Measurements from ENCODE around the gene CHD5. TPM values are rescaled to one million over a fixed set of nuclear protein-coding genes. Genes with fewer than 3 reads are reported as not detected.

The CHD5 gene
- total and polyA plus RNA-seq, 2 of the 4 experiments (the other 2 are of a cell fraction), result under 0.01 to 0.09 TPM

DNA sequence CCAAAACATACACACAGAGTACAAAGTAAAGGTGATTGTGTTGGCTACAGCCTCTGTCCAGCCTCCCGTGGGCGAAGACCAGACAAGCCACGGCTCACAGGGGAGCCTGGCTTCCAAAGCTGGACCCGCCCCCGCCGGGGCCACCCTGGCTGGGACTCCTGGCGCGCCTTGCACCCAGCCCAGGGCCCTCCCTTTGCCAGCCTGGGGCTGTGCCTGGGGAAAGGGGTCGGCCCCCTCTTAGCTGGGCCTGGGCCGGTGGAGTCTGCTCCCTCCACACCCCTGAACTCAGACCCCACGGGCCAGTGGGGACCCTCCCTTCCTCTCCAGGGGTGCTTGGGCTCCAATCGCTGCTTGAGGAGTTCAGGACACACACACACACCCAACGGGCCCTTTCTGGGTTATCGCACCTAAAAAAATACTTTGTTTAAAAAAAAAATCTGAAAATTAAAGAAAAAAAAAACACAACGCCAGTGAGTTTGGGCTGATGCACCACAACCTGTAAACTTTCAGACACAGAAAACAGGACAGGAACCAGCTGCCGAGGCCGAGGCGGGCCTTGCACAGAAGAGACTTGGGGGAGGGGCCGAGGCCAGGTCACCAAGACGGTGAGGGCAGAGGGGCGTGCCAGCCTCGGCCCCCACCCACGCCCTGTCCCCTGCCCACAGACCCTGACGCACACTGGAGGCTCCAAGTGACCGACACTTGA lies 78.1 kb downstream of the CHD5 start:
- H4K91ac ChIP-seq (ENCODE audit: insufficient read depth, low read depth, low read length), result no peak overlapping the region
- ChIA-PET CTCF (no interaction called here), POLR2A (ENCODE audit: unreplicated experiment) (no interaction called here)
- H3K18ac ChIP-seq (ENCODE audit: low read depth, low read length), result no peak overlapping the region
- H2BK5ac ChIP-seq (ENCODE audit: low read depth, low read length, poor library complexity, severe bottlenecking), result no peak overlapping the region
- H3K79me1 ChIP-seq (ENCODE audit: low read depth in 1 of 2, low read length in 2 of 2), result no peaks in the 10 kb centered on the region
- no peaks in the 10 kb centered on the region for H3K36me3 ChIP-seq (ENCODE audit: control insufficient read depth, insufficient read depth, low read length)
- ATAC-seq (ENCODE audit: low read depth) (no peak), DNase-seq (no peak)
- H3K56ac ChIP-seq (ENCODE audit: extremely low read depth, insufficient read depth, low read length), result no peak overlapping the region
- intact Hi-C loops (cut with micrococcal nuclease), result loop anchor here (2.0 kb wide), 1 partner anchor 85 kb away; no protein-coding TSS in a partner anchor
- no peak overlapping the region for H4K8ac ChIP-seq (ENCODE audit: low read depth in 2 of 2, low read length in 2 of 2)
- no peak overlapping the region for H2AFZ ChIP-seq (replicated peaks; ENCODE audit: low read length, poor library complexity)
- peaks cover 31% of the 10 kb centered on the region; the same call in 1 of the 2 replicates for H3K27me3 ChIP-seq (ENCODE audit: control insufficient read depth, insufficient read depth, low read length)
- 20% methylated on average over 3 of the region's 25 CpGs; no CpG with 5 or more reads in 1 of the 2 experiments for WGBS, 2 experiments (ENCODE audit: extremely low coverage in 2 of 2, insufficient read length in 1 of 2)
- H4K5ac ChIP-seq (ENCODE audit: low read depth, low read length), result no peak overlapping the region
- H3K27ac ChIP-seq (ENCODE audit: insufficient read depth, low read length), result no peak overlapping the region
- dilution Hi-C loops (cut with HindIII; ENCODE audit: low sequenced_read_pairs, unreplicated experiment), result no loop called here
- H4K20me1 ChIP-seq (ENCODE audit: insufficient read depth, low read length), result no peaks in the 10 kb centered on the region
- no peak overlapping the region for H3K4me2 ChIP-seq (ENCODE audit: low read depth, low read length)
- no peak overlapping the region for H3K4ac ChIP-seq (ENCODE audit: low read depth, low read length)
- H3K9ac ChIP-seq (ENCODE audit: low read depth, low read length), result no peak overlapping the region
- in situ Hi-C loops (cut with MboI; ENCODE audit: low sequenced_read_pairs), result no loop called here
- H3K4me3 ChIP-seq (ENCODE audit: insufficient read depth, low read depth, low read length), result no peak overlapping the region
- no peak overlapping the region for H2AK9ac ChIP-seq (replicated peaks; ENCODE audit: low read depth, low read length, poor library complexity)
- H2BK20ac ChIP-seq (ENCODE audit: low read depth, low read length), result no peak overlapping the region
- no peaks in the 10 kb centered on the region for H3K9me1 ChIP-seq (ENCODE audit: insufficient read depth, low read length)
- H3K23ac ChIP-seq (ENCODE audit: low read depth, low read length), result no peak overlapping the region
- TF ChIP-seq POLR2A (IDR thresholded peaks at IDR 0.05; ENCODE audit: low read depth, low read length) (no peak), SMC3 (IDR thresholded peaks at IDR 0.05; ENCODE audit: low read depth, low read length) (no peak), CEBPB (IDR thresholded peaks at IDR 0.05; ENCODE audit: low read depth, low read length) (no peak), MXI1 (IDR thresholded peaks at IDR 0.05; ENCODE audit: borderline replicate concordance, low read depth, low read length) (no peak), MAFK (IDR thresholded peaks at IDR 0.05; ENCODE audit: low read depth, low read length) (no peak), RAD21 (IDR thresholded peaks at IDR 0.05; ENCODE audit: low read length) (no peak), FOS (IDR thresholded peaks at IDR 0.05; ENCODE audit: low read depth, low read length) (no peak), BHLHE40 (IDR thresholded peaks at IDR 0.05; ENCODE audit: low read depth, low read length) (no peak), CHD1 (IDR thresholded peaks at IDR 0.05; ENCODE audit: low read depth, low read length) (no peak), RFX5 (IDR thresholded peaks at IDR 0.05; ENCODE audit: low read depth, low read length) (no peak), MAZ (IDR thresholded peaks at IDR 0.05; ENCODE audit: borderline replicate concordance, low read depth, low read length) (no peak), RCOR1 (IDR thresholded peaks at IDR 0.05; ENCODE audit: insufficient replicate concordance, low read length) (no peak), NFE2L2 (IDR thresholded peaks at IDR 0.05; ENCODE audit: low read depth, low read length) (no peak)
- TF ChIP-seq, protein P1, sequence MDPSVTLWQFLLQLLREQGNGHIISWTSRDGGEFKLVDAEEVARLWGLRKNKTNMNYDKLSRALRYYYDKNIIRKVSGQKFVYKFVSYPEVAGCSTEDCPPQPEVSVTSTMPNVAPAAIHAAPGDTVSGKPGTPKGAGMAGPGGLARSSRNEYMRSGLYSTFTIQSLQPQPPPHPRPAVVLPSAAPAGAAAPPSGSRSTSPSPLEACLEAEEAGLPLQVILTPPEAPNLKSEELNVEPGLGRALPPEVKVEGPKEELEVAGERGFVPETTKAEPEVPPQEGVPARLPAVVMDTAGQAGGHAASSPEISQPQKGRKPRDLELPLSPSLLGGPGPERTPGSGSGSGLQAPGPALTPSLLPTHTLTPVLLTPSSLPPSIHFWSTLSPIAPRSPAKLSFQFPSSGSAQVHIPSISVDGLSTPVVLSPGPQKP (IDR thresholded peaks at IDR 0.05; ENCODE audit: borderline replicate concordance, low read depth, low read length), result no peak
- TF ChIP-seq, protein P2, sequence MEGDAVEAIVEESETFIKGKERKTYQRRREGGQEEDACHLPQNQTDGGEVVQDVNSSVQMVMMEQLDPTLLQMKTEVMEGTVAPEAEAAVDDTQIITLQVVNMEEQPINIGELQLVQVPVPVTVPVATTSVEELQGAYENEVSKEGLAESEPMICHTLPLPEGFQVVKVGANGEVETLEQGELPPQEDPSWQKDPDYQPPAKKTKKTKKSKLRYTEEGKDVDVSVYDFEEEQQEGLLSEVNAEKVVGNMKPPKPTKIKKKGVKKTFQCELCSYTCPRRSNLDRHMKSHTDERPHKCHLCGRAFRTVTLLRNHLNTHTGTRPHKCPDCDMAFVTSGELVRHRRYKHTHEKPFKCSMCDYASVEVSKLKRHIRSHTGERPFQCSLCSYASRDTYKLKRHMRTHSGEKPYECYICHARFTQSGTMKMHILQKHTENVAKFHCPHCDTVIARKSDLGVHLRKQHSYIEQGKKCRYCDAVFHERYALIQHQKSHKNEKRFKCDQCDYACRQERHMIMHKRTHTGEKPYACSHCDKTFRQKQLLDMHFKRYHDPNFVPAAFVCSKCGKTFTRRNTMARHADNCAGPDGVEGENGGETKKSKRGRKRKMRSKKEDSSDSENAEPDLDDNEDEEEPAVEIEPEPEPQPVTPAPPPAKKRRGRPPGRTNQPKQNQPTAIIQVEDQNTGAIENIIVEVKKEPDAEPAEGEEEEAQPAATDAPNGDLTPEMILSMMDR (conservative IDR thresholded peaks at IDR 0.05; ENCODE audit: low read depth, low read length), result no peak
- TF ChIP-seq, protein P3, sequence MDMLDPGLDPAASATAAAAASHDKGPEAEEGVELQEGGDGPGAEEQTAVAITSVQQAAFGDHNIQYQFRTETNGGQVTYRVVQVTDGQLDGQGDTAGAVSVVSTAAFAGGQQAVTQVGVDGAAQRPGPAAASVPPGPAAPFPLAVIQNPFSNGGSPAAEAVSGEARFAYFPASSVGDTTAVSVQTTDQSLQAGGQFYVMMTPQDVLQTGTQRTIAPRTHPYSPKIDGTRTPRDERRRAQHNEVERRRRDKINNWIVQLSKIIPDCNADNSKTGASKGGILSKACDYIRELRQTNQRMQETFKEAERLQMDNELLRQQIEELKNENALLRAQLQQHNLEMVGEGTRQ (IDR thresholded peaks at IDR 0.05; ENCODE audit: low read depth, low read length), result no peak
- no peaks in the 10 kb centered on the region; the same call in 1 of the 2 replicates for H3K4me1 ChIP-seq (ENCODE audit: control insufficient read depth, insufficient read depth, low read length)
- no peak overlapping the region for H2BK15ac ChIP-seq (ENCODE audit: low read depth, low read length)
- no peak overlapping the region for H2AK5ac ChIP-seq (ENCODE audit: low read depth, low read length)
- no peaks in the 10 kb centered on the region for H3K9me3 ChIP-seq (ENCODE audit: control insufficient read depth, insufficient read depth, low read length)
- BruUV-seq (replicated peaks), result no TSS peak
- no peak overlapping the region for H3K14ac ChIP-seq (replicated peaks; ENCODE audit: low read depth, low read length)
- no peak overlapping the region for H2BK120ac ChIP-seq (ENCODE audit: low read depth, low read length)

Measured in IMR-90 (cell line).